Neural progenitor cell (in vitro differentiated cells): ENCODE data around the gene FBXO44.

Experiments
- EZH2 ChIP-seq: fragments of 200-600 bp; sonication (generic); IDR thresholded peaks from 2 replicates; pipeline ENCODE4 v1.6.1; 2017; ENCODE audit warnings: antibody characterized with exemption, mild to moderate bottlenecking, moderate library complexity
- TF ChIP-seq, protein P1 (sequence below): fragments of 200-600 bp; sonication (generic); IDR thresholded peaks from 2 replicates; pipeline ENCODE4 v1.5.1; 2017; ENCODE audit warnings: antibody characterized with exemption, mild to moderate bottlenecking

DNA sequence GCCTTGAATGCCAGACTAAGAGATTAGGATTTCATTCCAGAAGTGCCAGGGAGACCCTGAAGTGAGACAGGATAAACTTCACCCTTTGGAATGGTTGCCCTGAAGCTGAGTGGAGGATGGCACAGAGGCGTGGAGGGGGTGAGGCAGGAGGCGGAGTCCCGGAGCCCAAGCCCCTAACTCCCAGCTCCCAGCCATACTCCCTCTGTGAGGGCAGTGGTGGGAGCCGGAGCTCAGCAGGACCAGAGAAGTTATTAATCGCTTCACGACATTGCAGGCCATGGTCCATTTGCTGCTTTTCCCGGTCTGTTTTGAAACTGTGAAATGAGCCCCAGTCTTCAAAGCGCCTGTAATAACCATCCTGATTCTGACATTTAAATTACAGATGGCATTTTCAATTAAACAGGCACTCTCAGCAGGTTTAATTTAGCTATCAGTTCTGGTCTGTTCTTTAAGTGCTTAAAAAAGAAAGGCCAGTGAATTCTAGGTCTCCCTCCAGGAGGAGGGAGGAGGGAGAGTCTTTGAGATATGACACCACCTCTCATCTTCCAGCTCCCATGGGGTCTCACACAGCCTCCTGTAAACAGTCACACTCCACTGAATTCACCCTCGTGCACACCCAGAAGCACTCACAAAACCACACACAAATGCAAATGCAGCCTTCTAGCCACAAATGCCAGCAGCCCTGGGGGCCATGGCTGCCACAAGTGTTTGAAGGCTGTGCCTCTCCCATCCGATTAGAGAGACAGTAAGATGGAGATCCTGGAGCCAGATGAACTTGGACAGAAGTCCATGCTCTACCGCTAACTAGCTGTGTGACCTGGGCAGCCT lies 20.1 kb upstream of the FBXO44 start:
- TF ChIP-seq, protein P1, sequence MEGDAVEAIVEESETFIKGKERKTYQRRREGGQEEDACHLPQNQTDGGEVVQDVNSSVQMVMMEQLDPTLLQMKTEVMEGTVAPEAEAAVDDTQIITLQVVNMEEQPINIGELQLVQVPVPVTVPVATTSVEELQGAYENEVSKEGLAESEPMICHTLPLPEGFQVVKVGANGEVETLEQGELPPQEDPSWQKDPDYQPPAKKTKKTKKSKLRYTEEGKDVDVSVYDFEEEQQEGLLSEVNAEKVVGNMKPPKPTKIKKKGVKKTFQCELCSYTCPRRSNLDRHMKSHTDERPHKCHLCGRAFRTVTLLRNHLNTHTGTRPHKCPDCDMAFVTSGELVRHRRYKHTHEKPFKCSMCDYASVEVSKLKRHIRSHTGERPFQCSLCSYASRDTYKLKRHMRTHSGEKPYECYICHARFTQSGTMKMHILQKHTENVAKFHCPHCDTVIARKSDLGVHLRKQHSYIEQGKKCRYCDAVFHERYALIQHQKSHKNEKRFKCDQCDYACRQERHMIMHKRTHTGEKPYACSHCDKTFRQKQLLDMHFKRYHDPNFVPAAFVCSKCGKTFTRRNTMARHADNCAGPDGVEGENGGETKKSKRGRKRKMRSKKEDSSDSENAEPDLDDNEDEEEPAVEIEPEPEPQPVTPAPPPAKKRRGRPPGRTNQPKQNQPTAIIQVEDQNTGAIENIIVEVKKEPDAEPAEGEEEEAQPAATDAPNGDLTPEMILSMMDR, result no peak
- TF ChIP-seq EZH2, result no peak
